ENCODE results near the gene RRAS.

DNA sequence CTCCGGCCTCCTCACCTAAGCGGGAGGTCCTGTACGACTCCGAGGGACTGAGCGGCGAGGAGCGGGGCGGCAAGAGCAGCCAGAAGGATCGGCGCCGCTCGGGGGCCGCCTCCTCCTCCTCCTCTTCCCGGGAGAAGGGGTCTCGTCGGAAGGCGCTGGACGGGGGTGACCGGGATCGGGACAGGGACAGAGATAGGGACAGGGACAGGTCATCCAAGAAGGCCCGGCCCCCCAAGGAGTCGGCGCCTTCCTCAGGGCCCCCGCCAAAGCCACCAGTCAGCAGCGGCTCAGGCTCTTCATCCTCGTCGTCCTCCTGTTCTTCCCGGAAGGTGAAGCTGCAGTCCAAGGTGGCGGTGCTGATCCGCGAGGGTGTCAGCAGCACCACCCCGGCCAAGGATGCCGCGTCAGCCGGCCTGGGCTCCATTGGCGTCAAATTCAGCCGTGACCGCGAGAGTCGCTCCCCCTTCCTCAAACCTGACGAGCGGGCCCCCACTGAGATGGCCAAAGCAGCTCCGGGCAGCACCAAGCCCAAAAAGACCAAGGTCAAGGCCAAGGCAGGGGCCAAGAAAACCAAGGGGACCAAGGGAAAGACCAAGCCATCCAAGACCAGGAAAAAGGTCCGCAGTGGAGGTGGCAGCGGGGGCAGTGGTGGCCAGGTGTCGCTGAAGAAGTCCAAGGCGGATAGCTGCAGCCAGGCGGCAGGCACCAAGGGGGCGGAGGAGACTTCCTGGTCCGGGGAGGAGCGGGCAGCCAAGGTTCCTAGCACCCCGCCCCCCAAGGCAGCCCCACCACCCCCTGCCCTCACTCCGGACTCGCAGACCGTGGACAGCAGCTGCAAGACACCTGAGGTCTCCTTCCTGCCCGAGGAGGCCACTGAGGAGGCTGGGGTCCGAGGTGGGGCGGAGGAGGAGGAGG is 12.9 kb upstream of the RRAS start:
- TF ChIP-seq, protein P1, sequence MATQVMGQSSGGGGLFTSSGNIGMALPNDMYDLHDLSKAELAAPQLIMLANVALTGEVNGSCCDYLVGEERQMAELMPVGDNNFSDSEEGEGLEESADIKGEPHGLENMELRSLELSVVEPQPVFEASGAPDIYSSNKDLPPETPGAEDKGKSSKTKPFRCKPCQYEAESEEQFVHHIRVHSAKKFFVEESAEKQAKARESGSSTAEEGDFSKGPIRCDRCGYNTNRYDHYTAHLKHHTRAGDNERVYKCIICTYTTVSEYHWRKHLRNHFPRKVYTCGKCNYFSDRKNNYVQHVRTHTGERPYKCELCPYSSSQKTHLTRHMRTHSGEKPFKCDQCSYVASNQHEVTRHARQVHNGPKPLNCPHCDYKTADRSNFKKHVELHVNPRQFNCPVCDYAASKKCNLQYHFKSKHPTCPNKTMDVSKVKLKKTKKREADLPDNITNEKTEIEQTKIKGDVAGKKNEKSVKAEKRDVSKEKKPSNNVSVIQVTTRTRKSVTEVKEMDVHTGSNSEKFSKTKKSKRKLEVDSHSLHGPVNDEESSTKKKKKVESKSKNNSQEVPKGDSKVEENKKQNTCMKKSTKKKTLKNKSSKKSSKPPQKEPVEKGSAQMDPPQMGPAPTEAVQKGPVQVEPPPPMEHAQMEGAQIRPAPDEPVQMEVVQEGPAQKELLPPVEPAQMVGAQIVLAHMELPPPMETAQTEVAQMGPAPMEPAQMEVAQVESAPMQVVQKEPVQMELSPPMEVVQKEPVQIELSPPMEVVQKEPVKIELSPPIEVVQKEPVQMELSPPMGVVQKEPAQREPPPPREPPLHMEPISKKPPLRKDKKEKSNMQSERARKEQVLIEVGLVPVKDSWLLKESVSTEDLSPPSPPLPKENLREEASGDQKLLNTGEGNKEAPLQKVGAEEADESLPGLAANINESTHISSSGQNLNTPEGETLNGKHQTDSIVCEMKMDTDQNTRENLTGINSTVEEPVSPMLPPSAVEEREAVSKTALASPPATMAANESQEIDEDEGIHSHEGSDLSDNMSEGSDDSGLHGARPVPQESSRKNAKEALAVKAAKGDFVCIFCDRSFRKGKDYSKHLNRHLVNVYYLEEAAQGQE (IDR thresholded peaks at IDR 0.05; ENCODE audit: low read depth) = no peak
- TF ChIP-seq, protein P2, sequence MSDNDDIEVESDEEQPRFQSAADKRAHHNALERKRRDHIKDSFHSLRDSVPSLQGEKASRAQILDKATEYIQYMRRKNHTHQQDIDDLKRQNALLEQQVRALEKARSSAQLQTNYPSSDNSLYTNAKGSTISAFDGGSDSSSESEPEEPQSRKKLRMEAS (IDR thresholded peaks at IDR 0.05) = no peak
- TF ChIP-seq CEBPB (IDR thresholded peaks at IDR 0.05) (no peak), TAF1 (IDR thresholded peaks at IDR 0.05; ENCODE audit: low read depth) (no peak), TEAD4 (IDR thresholded peaks at IDR 0.05) (no peak), ZBTB7A (IDR thresholded peaks at IDR 0.05; ENCODE audit: low read depth) (no peak)

All from Ishikawa (cell line).